Measurements from ENCODE around the gene PYDC1.
"Not testable (repeated sequence)": the region's sequence is repeated elsewhere in the genome, so short reads cannot be mapped to it uniquely, and the experiment has no call there.

Gene PYDC1

DNA sequence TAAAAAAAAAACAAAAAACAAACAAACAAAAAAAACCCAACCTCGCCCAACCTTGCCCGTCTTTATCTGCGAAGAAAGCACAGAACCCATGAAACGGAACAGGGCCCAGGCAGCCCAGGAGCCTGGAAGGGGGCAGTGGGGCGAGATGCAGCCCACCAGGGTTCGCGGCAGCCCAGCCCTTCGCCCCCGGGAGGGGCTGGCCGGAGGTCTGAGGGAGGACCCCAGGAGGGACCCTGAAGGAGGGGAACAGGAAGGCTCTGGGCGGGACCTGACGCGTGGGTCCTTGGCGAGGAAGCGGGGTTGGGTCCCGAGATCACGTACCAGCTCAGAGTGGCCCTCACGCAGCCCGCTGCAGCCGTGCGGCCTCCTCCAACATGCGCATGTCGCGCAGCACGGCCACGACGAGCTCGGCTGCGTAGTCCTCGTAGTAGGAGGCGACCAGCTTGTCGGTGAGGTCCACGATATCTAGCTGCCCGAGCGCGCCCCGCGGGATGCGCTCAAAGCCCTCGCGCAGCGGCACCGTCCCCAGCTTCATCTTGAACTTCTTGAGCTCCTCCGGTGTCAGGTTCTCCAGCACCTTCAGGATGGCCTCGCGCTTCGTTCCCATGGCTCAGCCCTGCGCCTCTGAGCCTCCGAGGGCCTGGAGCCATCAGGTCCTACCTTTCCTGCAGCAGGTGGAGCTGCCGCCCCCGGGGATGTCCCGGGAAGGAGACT is at the start of gene PYDC1:
Gene PYDC1 (minus strand): TSS at position 714 of the 714 bp plus-strand sequence. CDS start 107 bp downstream, at position 607.
- TF ChIP-seq GATA1 (IDR thresholded peaks at IDR 0.05; ENCODE audit: low read depth, low read length): no peak
- no peak for TF ChIP-seq POLR2A (IDR thresholded peaks at IDR 0.05; ENCODE audit: low read length)
- no peak for DNase-seq

DNA sequence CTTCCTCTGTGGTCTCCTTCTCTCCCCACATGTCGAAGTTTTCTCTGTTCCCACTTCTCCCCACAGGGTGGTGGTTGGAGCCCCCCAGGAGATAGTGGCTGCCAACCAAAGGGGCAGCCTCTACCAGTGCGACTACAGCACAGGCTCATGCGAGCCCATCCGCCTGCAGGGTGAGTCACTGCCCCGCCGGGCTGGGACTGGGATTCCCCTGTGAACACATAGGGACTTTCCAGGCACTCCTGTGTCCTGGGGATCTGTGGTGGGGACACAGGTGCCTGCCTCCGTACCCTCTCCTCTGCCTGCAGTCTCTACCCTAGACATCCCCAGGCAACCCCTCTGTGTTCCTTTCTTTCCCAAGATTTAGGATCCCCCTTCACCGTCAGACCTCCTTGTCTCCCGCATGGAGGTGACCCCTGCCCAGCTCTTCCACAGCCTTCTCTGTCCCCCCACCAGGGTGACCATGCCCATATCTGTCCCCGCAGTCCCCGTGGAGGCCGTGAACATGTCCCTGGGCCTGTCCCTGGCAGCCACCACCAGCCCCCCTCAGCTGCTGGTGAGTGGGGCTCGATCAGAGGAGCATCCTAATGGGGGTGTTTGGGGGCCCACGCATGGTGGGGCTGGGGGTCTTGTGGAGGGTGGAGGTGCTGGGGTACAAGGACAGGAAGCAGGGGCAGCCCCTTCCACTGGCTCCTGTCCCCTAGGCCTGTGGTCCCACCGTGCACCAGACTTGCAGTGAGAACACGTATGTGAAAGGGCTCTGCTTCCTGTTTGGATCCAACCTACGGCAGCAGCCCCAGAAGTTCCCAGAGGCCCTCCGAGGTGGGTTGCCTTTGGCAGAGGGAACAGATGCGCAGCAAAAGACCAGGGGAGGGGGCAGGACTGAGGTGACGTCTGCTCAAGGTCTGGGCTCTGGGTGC is 48.7 kb upstream of the PYDC1 start:
- DNase-seq: no peak
- TF ChIP-seq GATA1 (IDR thresholded peaks at IDR 0.05; ENCODE audit: low read depth, low read length) (no peak), POLR2A (IDR thresholded peaks at IDR 0.05; ENCODE audit: low read length) (no peak)

DNA sequence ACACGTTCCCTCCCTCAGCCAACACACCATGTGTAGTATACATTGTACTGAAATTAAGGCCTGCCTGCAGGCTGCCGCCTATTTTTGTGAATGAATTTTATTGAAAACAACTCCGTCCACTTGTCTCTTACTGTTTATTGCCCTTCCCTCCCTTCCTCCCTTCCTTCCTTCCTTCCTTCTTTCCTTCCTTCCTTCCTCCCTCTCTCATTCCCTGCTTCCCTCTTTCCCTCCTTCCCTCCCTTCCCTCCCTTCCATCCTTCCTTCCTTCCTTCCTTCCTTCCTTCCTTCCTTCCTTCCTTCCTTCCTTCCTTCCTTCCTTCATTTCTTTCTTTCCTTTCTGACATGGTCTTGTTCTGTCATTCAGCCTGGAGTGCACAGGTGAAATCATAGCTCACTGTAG is 45.1 kb upstream of the PYDC1 start:
- no peak for TF ChIP-seq POLR2A (IDR thresholded peaks at IDR 0.05; ENCODE audit: low read length)
- TF ChIP-seq GATA1 (IDR thresholded peaks at IDR 0.05; ENCODE audit: low read depth, low read length): no peak
- DNase-seq: no peak

DNA sequence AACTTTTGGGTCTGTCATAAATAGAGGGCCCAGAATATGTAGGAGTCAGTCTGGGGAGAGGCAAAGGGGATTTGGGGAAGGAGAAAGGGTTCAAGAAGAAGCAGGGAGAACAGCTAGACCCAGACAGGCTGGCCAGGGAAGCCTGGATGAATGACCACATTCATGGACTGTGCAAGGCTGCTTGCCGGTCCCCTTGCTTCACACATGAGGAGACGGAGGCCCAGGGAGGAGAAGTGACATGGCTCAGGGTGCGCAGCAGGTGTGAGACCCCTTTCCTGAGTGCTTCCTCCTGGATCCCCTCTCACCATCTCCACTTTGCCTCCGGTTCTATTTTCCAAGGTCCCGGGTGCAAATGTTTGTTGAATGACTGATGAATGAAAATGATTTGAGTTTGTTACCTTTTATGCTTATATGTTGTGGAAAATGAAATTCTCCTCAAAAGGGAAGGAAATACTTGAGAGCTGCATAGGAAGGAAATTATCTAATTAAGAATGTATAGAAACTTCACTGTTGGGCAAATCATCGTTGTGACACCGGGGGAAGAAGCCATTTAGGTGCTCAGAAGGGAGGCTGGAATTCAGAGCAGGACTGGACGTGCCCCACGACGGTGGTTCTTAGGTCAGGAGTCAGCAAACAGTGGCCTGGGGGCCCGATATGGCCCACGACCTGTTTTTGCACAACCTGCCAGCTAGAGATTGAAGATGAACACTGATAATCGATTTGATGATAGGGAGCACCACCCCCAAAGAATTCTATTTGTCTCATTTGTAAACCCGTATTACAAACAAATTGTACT is 43.4 kb upstream of the PYDC1 start:
- DNase-seq: no peak
- TF ChIP-seq POLR2A (IDR thresholded peaks at IDR 0.05; ENCODE audit: low read length) (no peak), GATA1 (IDR thresholded peaks at IDR 0.05; ENCODE audit: low read depth, low read length) (no peak)

DNA sequence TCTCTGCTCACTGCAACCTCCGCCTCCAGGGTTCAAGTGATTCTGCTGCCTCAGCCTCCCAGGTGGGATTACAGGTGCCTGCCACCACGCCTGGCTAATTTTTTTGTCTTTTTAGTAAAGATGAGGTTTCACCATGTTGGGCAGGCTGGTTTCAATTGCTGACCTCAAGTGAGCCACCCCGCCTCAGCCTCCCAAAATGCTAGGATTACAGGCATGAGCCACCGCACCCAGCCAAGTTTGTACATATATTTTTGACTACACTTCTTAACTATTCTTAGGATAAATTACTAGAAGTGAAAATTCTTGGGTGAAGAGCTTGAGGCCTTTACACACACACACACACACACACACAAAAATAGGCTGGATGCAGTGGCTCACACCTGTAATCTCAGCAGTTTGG is 41.4 kb upstream of the PYDC1 start:
- TF ChIP-seq POLR2A (IDR thresholded peaks at IDR 0.05; ENCODE audit: low read length) (no peak), GATA1 (IDR thresholded peaks at IDR 0.05; ENCODE audit: low read depth, low read length) (no peak)
- DNase-seq: no peak

DNA sequence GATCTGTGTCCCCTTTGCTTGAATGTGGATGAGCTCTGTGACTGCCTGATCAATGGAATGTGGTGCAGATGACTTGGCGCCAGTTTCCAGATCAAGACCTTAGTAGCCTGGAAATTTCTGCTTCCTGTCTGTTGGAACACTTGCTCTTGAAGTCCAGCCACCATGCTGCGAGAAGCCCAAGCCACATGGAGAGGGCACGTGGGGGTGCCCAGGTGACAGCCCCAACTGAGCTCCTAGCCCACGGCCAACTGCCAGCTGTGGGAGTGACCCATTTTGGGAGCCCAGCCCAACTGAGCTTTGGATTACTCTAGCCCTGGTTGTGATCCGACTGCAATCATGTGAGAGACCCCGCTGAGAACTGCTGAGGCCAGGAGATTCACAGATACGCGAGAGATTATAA is 39.5 kb upstream of the PYDC1 start:
- no peak for DNase-seq
- no peak for TF ChIP-seq GATA1 (IDR thresholded peaks at IDR 0.05; ENCODE audit: low read depth, low read length)
- TF ChIP-seq POLR2A (IDR thresholded peaks at IDR 0.05; ENCODE audit: low read length): no peak

DNA sequence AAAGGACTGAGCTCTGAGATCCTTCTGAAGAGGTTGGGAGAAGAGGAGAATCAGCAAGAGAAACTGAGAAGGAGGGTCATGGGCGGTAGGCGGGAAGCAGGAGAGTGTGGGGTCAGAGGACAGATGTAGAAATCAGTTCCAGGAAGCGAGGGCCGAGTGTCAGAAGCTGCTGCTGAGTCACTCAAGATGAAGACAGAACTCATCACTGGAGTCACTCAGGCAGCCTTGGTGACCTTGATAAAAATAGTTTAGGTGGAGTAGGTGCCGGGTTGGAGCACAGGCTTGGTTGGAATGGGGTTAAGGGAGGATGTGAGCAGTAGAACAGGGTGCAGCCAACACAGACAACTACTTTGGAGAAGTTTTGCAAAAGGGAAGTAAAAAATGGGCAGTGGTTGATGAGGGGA is 36.7 kb upstream of the PYDC1 start:
- TF ChIP-seq GATA1 (IDR thresholded peaks at IDR 0.05; ENCODE audit: low read depth, low read length) (no peak), POLR2A (IDR thresholded peaks at IDR 0.05; ENCODE audit: low read length) (no peak)
- DNase-seq: peak; percentile 59 to 80

GRCh38 chr16:31251435-31251834 is 34.5 kb upstream of the PYDC1 start:
- DNase-seq: no peak
- TF ChIP-seq POLR2A (IDR thresholded peaks at IDR 0.05; ENCODE audit: low read length): no peak
- no peak for TF ChIP-seq GATA1 (IDR thresholded peaks at IDR 0.05; ENCODE audit: low read depth, low read length)

DNA sequence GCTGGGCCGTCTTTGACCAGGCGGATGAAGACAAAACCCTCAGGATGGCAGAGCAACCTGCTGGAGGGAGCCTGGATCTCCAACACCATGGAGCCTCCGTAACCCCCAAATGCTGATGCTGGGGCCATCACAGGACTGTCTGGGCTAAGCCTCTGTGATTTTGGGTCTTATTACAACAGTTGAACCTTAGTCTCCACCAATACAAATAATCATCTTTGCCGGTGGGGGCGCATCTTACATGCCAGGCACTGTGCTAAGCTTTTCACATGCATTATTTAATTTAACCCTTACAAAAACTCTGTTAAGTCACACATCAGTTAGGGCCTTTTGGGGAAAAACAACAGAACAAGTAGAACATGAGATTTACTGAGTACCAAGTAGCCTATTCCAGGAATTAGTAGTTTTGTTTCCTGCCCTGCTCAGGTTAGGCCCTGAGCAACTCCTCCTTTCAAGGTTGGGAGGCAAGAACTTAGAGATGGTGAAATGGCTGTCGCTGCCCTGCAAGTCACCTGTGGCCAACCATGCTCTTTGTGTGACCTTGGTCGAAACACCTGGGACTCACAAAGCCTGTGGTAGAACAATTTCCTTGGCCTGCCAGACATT is 33.9 kb upstream of the PYDC1 start:
- TF ChIP-seq POLR2A (IDR thresholded peaks at IDR 0.05; ENCODE audit: low read length): no peak
- TF ChIP-seq GATA1 (IDR thresholded peaks at IDR 0.05; ENCODE audit: low read depth, low read length): no peak
- DNase-seq: no peak

DNA sequence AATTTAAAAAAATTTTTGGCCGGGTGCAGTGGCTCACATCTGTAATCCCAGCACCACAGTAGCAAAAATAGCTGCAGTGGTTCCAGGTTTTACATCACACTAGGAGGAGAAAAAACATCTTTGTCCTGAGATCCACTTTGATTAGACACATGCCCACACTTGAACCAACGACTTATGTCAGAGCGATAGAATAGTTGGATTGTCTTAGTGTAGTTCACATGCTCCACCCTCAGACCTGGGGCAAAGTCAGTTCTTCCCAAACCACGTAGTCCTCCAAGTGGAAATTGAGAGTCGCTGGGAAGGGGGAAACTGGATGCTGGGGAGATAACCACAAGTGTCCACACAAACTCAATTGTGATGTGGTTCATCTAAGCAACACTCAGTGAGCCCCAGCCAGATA is 31.4 kb upstream of the PYDC1 start:
- TF ChIP-seq POLR2A (IDR thresholded peaks at IDR 0.05; ENCODE audit: low read length) (no peak), GATA1 (IDR thresholded peaks at IDR 0.05; ENCODE audit: low read depth, low read length) (no peak)
- DNase-seq: no peak

DNA sequence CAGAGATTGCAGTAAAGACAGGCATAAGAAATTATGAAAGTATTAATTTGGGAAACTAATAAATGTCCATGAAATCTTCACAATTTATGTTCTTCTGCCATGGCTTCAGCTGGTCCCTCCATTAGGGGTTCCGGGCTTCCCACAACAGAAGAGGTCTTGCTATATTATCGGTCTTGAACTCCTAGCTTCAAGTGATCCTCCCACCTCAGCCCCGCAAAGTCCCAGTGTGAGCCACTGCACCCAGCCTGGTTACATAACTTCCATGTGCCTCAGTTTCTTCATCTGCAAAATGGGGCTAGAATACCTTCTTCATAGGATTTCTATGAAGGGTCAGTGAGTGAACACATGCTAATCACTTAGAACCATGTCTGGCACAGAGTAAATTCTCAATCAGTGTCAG is 29.4 kb upstream of the PYDC1 start:
- TF ChIP-seq POLR2A (IDR thresholded peaks at IDR 0.05; ENCODE audit: low read length) (no peak), GATA1 (IDR thresholded peaks at IDR 0.05; ENCODE audit: low read depth, low read length) (no peak)

GRCh38 chr16:31245598-31245997 is 28.7 kb upstream of the PYDC1 start:
- DNase-seq: not testable (repeated sequence)

More for the DNA sequence above, 29.4 kb upstream of the PYDC1 start:
- no peak for DNase-seq

DNA sequence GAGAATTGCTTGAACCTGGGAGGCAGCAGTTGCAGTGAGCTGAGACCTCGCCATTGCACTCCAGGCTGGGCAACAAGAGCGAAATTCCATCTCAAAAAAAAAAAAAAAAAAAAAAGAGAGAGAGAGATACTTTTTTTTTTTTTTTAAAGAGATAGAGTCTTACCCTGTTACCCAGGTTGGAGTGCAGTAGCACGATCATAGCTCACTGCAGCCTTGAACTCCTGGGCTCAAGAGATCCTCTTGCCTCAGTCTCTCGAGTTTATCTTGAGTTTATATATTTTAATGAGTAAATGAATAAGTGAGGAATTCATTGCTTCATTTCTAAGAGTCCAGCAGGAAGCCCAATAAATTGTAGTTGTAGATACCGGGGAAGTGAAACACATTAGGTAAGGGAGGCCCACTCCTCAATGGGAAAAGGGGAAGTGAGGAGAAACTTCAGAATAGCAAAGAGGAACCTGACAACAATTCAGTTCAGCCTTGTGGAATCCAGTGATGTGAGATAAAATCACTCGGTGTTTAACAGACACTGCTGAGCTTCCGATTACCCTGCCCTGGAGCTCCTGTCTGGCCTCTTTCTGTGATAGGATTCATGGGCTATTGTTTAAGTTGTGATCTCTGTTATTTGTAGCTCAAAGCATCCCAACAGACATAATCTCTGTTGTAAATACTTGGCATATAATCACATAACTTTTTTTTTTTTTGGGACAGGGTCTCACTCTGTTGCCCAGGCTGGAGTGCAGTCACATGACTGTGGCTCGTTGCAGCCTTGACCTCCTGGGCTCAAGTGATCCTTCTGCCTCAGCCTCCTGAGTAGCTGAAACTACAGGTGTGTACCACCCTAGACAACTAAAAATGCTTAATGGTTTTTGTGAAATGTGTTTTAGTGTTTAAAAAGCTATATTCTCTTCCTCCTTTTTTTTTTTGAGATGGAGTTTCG is 27.1 kb upstream of the PYDC1 start:
- DNase-seq: no peak
- TF ChIP-seq GATA1 (IDR thresholded peaks at IDR 0.05; ENCODE audit: low read depth, low read length) (no peak), POLR2A (IDR thresholded peaks at IDR 0.05; ENCODE audit: low read length) (no peak)
